Activated CD4-positive, alpha-beta T cell treated with anti-CD3 and anti-CD28 coated beads for 4 hours (primary cell): ENCODE results near the gene ETV5.
"Not testable (repeated sequence)": the region's sequence is repeated elsewhere in the genome, so short reads cannot be mapped to it uniquely, and the experiment has no call there.

Source experiments
- DNase-seq, 2 donors: peaks; one replicate each; pipeline ENCODE4 v3.0.0-alpha.2; 2020

Gene ETV5

GRCh38 chr3:186059192-186059591, 49.7 kb downstream of the ETV5 start:
- no peak for DNase-seq

- no peak for DNase-seq
Observed at GRCh38 chr3:186058225-186058624, 50.7 kb downstream of the ETV5 start.

GRCh38 chr3:186057594-186057993, 51.3 kb downstream of the ETV5 start:
- no peak for DNase-seq

GRCh38 chr3:186054792-186055352, 54.0 kb downstream of the ETV5 start:
- DNase-seq = no peak

GRCh38 chr3:186053954-186054791, 54.7 kb downstream of the ETV5 start:
- no peak for DNase-seq

GRCh38 chr3:186052096-186052840, 56.6 kb downstream of the ETV5 start:
- no peak for DNase-seq

- no peak for DNase-seq
Observed at GRCh38 chr3:186049001-186049400, 59.9 kb downstream of the ETV5 start.

- no peak for DNase-seq
Observed at GRCh38 chr3:186048119-186048518, 60.8 kb downstream of the ETV5 start.

- no peak for DNase-seq
Observed at GRCh38 chr3:186046838-186047237, 62.1 kb downstream of the ETV5 start.

GRCh38 chr3:186044968-186045367, 63.9 kb downstream of the ETV5 start:
- no peak for DNase-seq

- no peak for DNase-seq
Observed at GRCh38 chr3:186044427-186044826, 64.5 kb downstream of the ETV5 start.

GRCh38 chr3:186042521-186043202, 66.2 kb downstream of the ETV5 start:
- no peak for DNase-seq

GRCh38 chr3:186042036-186042435, 66.9 kb downstream of the ETV5 start:
- DNase-seq = no peak

- DNase-seq = no peak
Observed at GRCh38 chr3:186038360-186038759, 70.5 kb downstream of the ETV5 start.

GRCh38 chr3:186035277-186035676, 73.6 kb downstream of the ETV5 start:
- DNase-seq = no peak

GRCh38 chr3:186032321-186032720, 76.6 kb downstream of the ETV5 start:
- no peak for DNase-seq

GRCh38 chr3:186025993-186026392, 82.9 kb downstream of the ETV5 start:
- DNase-seq = not testable (repeated sequence)

- DNase-seq = no peak
Observed at GRCh38 chr3:186025161-186025560, 83.7 kb downstream of the ETV5 start.

- no peak for DNase-seq
Observed at GRCh38 chr3:186024210-186024609, 84.7 kb downstream of the ETV5 start.

GRCh38 chr3:186022931-186023330, 86.0 kb downstream of the ETV5 start:
- no peak for DNase-seq

- DNase-seq = no peak
Observed at GRCh38 chr3:186021673-186022362, 87.1 kb downstream of the ETV5 start.

- DNase-seq = not testable (repeated sequence)
Observed at GRCh38 chr3:186021250-186021649, 87.6 kb downstream of the ETV5 start.

GRCh38 chr3:186019288-186019687, 89.6 kb downstream of the ETV5 start:
- not testable (repeated sequence) for DNase-seq
